Measurements from ENCODE around the gene ATG4A. TPM values are rescaled to one million over a fixed set of nuclear protein-coding genes. Genes with fewer than 3 reads are reported as not detected.

Gene ATG4A
- total and polyA plus RNA-seq, 2 experiments from 2014 or later, result 8.2 to 11.5 TPM

DNA sequence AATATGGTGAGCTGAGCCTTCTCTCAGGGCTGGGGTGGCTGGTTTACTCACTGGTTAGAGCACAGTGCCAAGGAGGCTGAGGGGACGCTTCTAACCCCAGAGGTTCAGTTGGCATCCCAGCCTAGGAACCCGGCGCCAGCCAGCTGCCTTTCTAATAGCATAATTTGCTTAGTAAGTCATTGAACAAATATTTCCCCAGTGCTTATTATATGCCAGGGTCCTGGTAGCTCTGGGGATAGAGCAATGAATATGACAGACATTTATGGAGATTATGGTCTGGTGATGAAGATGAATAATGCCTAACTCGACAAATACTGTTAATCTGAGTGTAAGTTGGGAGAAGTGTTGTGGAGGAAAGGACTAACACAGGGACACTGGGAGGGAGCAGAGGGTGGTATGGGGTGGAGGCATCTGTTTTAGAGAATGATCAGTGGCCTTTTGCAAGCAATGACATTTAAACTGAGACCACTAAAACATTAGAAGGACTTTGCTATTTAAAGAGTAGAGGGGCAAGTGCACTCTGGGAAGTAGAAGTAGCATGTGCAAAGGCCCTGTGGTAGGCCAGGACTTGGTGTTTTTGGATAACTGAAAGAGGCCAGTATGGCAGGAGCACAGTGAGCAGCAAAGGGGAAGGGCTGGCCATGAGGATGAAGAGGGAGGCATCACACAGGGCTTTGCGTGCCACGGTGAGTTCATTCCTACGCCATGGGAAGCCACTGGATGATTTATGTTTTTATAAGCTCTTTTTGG lies 71.9 kb downstream of the ATG4A start:
- Histone ChIP-seq H3K9me2 (ENCODE audit: insufficient read depth) (no peaks in the 10 kb centered on the region), H3K27ac (no peak overlapping the region), H3K4me3 (no peak overlapping the region), H3F3A (ENCODE audit: insufficient read depth) (no peaks in the 10 kb centered on the region), H3K4me1 (ENCODE audit: insufficient read depth) (no peaks in the 10 kb centered on the region; the same call in 1 of the 2 replicates), H3K9me3 (ENCODE audit: low read depth) (no peaks in the 10 kb centered on the region), H3K27me3 (replicated peaks; ENCODE audit: insufficient read depth) (no peaks in the 10 kb centered on the region), H3K79me2 (ENCODE audit: insufficient read depth) (no peaks in the 10 kb centered on the region), H3K4me2 (ENCODE audit: unreplicated experiment) (no peak overlapping the region), H3K9ac (no peak overlapping the region), H4K20me1 (ENCODE audit: insufficient read depth) (no peaks in the 10 kb centered on the region), H2AFZ (no peak overlapping the region), H3K36me3 (ENCODE audit: low read depth) (no peaks in the 10 kb centered on the region)
- in situ Hi-C loops (cut with MboI), result no loop called here
- 68% methylated on average over 7 of the region's 7 CpGs for WGBS, 2 experiments (ENCODE audit: low coverage in 1 of 2, low lambda C conversion rate in 2 of 2, missing lambda C conversion rate in 2 of 2)
- DNase-seq, result no peak
- TF ChIP-seq EZH2 (IDR thresholded peaks at IDR 0.05; ENCODE audit: insufficient read depth, poor library complexity, severe bottlenecking), result no peak
- TF ChIP-seq EZH2phosphoT487 (IDR thresholded peaks at IDR 0.05; ENCODE audit: insufficient read depth, low read depth), result no peak

DNA sequence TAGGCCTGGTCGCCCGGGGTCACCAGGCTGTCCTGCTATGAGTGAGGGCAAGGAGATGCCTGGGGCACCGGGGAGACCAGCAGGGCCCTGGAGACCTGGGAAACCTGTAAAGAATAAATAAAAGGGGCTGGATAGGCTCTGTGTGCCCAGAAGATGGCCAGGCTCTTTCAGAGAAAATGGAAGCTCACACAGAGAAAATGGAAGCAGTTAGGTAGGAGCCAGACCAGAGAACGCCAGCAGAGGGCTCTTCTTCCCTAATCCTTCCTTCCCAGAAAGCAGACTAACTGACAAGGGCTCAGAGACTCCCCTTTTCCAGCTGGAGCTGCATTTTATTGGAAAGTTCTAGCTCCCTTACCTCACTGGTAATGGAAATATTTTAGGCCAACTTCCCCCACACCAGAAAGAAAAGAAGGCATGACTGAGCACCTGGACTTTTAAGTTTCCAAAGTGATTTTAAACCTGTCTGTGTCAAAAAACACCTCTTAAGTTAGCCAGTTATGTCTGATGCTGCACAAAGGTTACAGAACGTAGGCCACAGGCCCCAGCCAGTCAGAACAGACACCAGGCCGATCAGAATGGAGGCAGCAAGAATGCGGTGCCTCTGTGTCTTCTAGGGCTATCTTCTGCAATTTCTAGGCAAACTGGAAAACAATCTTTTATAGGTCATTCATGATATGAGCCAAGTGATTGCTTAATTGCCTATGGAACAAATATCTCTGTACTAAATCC lies 74.0 kb downstream of the ATG4A start:
- Histone ChIP-seq H3K4me2 (ENCODE audit: unreplicated experiment) (no peak overlapping the region), H3K79me2 (ENCODE audit: insufficient read depth) (no peaks in the 10 kb centered on the region), H2AFZ (peak overlapping the region; percentile 76; the same call in 1 of the 2 replicates), H3K27ac (no peak overlapping the region), H3K9me3 (ENCODE audit: low read depth) (no peaks in the 10 kb centered on the region), H3F3A (ENCODE audit: insufficient read depth) (no peaks in the 10 kb centered on the region), H3K4me3 (no peak overlapping the region), H4K20me1 (ENCODE audit: insufficient read depth) (no peaks in the 10 kb centered on the region), H3K27me3 (replicated peaks; ENCODE audit: insufficient read depth) (no peaks in the 10 kb centered on the region), H3K36me3 (ENCODE audit: low read depth) (no peaks in the 10 kb centered on the region), H3K9ac (no peak overlapping the region), H3K4me1 (ENCODE audit: insufficient read depth) (no peaks in the 10 kb centered on the region; the same call in 1 of the 2 replicates), H3K9me2 (ENCODE audit: insufficient read depth) (no peaks in the 10 kb centered on the region)
- peak; percentile 56 for DNase-seq
- WGBS, 2 experiments (ENCODE audit: low coverage in 1 of 2, low lambda C conversion rate in 2 of 2, missing lambda C conversion rate in 2 of 2), result 63 to 64% methylated on average over 7 of the region's 7 CpGs
- in situ Hi-C loops (cut with MboI), result no loop called here
- TF ChIP-seq EZH2 (IDR thresholded peaks at IDR 0.05; ENCODE audit: insufficient read depth, poor library complexity, severe bottlenecking) (no peak), EZH2phosphoT487 (IDR thresholded peaks at IDR 0.05; ENCODE audit: insufficient read depth, low read depth) (no peak)

DNA sequence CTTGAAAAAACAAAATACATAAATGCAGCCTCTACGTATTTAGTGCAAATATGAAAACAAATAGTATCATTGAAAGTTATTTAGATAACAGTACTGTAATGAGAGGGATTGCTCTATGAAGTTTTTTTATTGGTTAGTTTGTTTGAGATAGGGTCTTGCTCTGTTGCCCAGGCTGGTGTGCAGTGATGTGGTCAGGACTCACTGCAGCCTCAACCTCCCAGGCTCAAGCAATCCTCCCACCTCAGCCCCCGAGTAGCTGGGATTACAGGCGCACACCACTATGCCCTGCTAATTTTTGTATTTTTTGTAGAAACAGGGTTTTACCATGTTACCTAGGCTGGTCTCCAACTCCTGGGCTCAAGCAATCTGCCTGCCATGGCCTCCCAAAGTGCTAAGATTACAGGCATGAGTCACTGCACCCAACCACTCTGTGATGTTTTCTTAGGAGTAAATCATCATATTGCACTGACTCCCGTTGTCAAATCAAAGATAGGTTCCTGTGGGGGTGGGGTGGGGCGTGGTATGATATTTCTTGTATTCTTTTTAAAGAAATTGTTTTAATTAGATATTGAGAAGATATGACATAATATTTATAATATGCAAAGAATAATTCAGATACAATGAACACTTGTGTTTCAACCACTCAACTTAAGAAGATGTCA lies 75.8 kb downstream of the ATG4A start:
- no peaks in the 10 kb centered on the region for H4K20me1 ChIP-seq (ENCODE audit: insufficient read depth)
- DNase-seq, result peak; percentile 37
- TF ChIP-seq EZH2 (IDR thresholded peaks at IDR 0.05; ENCODE audit: insufficient read depth, poor library complexity, severe bottlenecking) (no peak), EZH2phosphoT487 (IDR thresholded peaks at IDR 0.05; ENCODE audit: insufficient read depth, low read depth) (no peak)

DNA sequence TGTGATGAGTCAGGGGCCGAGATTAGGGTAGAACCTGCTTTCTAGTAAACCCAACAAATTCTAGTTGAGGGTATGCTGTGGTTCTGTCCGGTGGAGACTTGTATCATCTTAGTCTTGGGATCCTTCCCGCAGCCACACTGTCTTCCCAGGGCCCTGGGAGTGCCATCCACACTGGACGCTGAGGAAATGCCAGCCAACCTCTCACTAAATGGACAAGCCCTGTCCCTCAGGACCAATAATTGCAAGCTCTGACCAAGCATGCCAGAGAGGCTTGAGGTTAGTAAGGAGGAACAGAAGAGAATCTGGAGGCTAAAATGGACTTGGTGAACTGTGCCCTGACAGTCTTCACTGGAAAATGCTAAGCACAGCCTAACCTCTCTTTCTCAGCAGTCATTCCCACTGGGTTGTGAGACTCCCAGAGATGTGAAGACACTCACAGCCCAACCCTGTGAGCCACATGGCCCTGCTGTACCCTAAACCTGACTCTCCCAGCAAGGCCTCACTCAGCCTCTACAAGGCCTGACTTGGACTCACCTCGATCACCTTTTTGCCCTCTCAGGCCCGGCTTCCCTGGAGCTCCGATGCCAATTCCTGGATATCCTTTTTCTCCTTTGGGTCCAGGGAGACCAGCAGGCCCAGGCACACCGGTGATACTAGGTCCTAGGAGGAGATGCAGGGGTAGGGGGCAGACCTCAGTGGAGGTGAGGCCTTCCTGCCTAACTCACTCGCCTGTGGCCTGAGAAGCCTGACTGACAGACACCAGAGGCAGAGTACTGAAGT lies 77.6 kb downstream of the ATG4A start:
- Histone ChIP-seq H3K9ac (no peak overlapping the region), H3K27ac (no peak overlapping the region), H3K36me3 (ENCODE audit: low read depth) (no peaks in the 10 kb centered on the region), H3K4me2 (ENCODE audit: unreplicated experiment) (no peak overlapping the region), H3K4me3 (no peak overlapping the region), H3F3A (ENCODE audit: insufficient read depth) (no peaks in the 10 kb centered on the region), H3K79me2 (ENCODE audit: insufficient read depth) (no peaks in the 10 kb centered on the region), H3K9me3 (ENCODE audit: low read depth) (no peaks in the 10 kb centered on the region), H3K27me3 (replicated peaks; ENCODE audit: insufficient read depth) (no peaks in the 10 kb centered on the region), H3K4me1 (ENCODE audit: insufficient read depth) (no peaks in the 10 kb centered on the region; the same call in 1 of the 2 replicates), H4K20me1 (ENCODE audit: insufficient read depth) (no peaks in the 10 kb centered on the region), H3K9me2 (ENCODE audit: insufficient read depth) (no peaks in the 10 kb centered on the region), H2AFZ (no peak overlapping the region)
- no peak for DNase-seq
- TF ChIP-seq EZH2 (IDR thresholded peaks at IDR 0.05; ENCODE audit: insufficient read depth, poor library complexity, severe bottlenecking) (no peak), EZH2phosphoT487 (IDR thresholded peaks at IDR 0.05; ENCODE audit: insufficient read depth, low read depth) (no peak)
- in situ Hi-C loops (cut with MboI), result no loop called here
- WGBS, 2 experiments (ENCODE audit: low coverage in 1 of 2, low lambda C conversion rate in 2 of 2, missing lambda C conversion rate in 2 of 2), result 78 to 85% methylated on average over 6 to 9 of the region's 9 CpGs

More for the DNA sequence above, 75.8 kb downstream of the ATG4A start:
- H3K36me3 ChIP-seq (ENCODE audit: low read depth), result no peaks in the 10 kb centered on the region
- no peak overlapping the region for H3K4me3 ChIP-seq
- H3K9ac ChIP-seq, result no peak overlapping the region
- no peak overlapping the region for H2AFZ ChIP-seq
- no peaks in the 10 kb centered on the region for H3K27me3 ChIP-seq (replicated peaks; ENCODE audit: insufficient read depth)
- no peaks in the 10 kb centered on the region for H3K9me2 ChIP-seq (ENCODE audit: insufficient read depth)
- no peaks in the 10 kb centered on the region for H3K79me2 ChIP-seq (ENCODE audit: insufficient read depth)
- H3K4me1 ChIP-seq (ENCODE audit: insufficient read depth), result no peaks in the 10 kb centered on the region; the same call in 1 of the 2 replicates
- 74 to 75% methylated on average over 5 of the region's 5 CpGs for WGBS, 2 experiments (ENCODE audit: low coverage in 1 of 2, low lambda C conversion rate in 2 of 2, missing lambda C conversion rate in 2 of 2)
- H3K27ac ChIP-seq, result no peak overlapping the region
- no peaks in the 10 kb centered on the region for H3F3A ChIP-seq (ENCODE audit: insufficient read depth)
- H3K9me3 ChIP-seq (ENCODE audit: low read depth), result no peaks in the 10 kb centered on the region
- no peak overlapping the region for H3K4me2 ChIP-seq (ENCODE audit: unreplicated experiment)
- in situ Hi-C loops (cut with MboI), result no loop called here

Data from GM23248 (cell line).